SK-MEL-5 (cell line): Measurements from ENCODE around the gene PPIL6. TPM values are rescaled to one million over a fixed set of nuclear protein-coding genes. Genes with fewer than 3 reads are reported as not detected.
"Not testable (repeated sequence)": the region's sequence is repeated elsewhere in the genome, so short reads cannot be mapped to it uniquely, and the experiment has no call there.

Experiments
- DNase-seq: peaks from one replicate; pipeline ENCODE4 v3.0.0-alpha.2; 2016; ENCODE audit warnings: low read depth, low spot score
- in situ Hi-C: cut with HindIII; loops from 2 replicates; pipeline ENCODE4 v1.10.0; 2016; ENCODE audit warnings: low sequenced_read_pairs, high pct_unique_total_duplicates, low pct_unique_long_range_greater_than_20kb
- total RNA-seq: library from RNA; depleted of rRNA; stranded (reverse); fragments of >200 nt; shearing (Covaris generic); gene quantifications from 2 replicates; pipeline ENCODE4 v1.2.3, GENCODE V29; 2014

The PPIL6 gene
- total RNA-seq, 1 experiment from 2014 or later = 1.2 TPM

DNA sequence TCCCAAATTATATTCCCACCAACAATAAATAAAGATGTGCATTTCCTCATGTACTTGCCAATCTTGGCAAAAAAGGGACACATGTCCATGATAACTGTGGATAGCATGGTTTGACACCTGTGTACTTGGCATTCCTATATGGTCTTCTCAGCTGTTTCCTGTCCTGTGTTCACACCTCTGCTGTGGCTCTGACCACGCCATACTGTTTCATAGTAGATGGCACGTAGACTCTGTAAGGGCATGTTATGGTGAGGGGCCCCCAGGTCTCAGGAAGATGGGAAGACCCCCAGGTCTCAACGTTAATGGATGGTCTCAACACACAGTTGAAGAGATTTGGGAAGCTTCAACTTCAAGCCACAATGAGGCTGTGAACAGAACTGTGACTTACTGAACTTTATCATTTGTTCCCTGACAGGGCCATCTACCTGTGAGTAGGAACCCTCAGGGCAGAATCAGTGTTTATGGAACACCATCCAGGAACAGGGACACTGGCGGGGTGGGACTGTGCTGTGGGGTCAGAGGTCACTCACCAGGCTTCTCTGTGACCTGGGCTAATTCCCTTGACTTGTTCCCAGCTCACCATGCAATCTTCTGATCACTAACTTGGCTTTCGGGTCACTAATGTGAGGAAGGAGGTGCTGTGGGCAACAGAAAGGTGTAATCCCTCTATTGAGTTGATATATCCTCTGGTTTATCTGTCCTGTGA is 30.8 kb upstream of the PPIL6 start:
- in situ Hi-C loops = no loop called here

DNA sequence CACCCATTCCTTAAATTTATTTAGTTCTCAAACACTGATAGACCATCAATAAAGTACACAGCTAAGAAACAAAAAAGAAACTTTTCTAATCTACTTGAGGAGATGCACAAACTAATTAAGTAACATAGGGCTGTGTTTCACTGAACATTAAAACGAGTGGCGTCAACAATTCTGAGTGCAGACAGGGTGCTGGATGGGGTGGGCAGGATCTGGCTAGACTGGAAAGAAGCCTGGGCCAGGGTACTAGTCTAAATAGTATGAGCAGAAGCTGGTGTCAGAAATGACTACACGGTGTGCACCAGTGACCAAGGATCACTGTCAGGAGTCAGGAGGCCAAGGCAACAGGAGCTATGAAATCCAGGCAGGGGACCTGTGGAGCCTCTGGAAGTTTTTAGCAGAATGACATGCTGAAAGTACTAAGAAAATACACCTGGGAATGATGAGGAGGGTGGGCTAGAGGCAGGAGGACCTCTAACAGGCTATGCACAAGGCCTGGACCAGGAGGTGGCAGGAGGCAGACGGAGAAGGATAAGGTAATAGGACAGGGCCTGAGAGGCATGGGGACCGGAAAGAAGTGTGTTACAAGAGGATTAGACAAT is 29.3 kb upstream of the PPIL6 start:
- in situ Hi-C loops = no loop called here
- DNase-seq = no peak

More for the DNA sequence above, 30.8 kb upstream of the PPIL6 start:
- no peak for DNase-seq

GRCh38 chr6:109467696-109468095 is 27.3 kb upstream of the PPIL6 start:
- no peak for DNase-seq
- in situ Hi-C loops = no loop called here

DNA sequence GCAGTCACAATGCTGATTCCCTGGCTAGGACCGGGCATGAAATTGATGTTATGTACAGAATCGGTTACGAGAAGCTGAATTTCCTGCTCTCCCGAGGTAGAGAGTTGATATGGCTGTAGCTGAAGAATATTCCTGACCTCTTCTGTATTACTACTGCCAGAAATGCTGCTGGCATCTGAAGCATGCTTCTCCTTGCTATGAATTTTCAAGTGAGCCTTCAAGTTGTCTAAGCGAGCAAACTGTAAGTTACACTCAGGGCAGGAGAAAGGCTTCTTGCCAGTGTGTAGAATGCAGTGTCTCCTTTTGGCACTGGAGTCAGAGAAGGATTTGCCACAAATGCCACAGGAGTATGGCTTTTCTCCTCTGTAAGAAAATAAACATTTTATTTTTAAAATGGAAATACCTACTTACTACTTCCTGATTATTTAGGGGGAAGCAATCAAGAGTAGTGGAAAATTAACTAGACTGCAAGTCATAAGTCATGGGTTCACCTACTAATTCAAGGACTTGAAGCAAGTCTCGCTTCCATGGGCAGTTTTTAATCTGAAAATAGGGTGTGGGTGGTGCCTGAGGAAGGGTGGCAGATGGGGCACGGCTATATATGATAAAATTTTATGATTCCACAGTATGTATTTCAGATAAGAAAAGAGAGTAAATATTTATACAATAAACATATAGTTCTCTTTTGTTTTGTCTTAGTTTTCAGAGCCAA is 25.9 kb upstream of the PPIL6 start:
- in situ Hi-C loops = no loop called here
- DNase-seq = no peak

DNA sequence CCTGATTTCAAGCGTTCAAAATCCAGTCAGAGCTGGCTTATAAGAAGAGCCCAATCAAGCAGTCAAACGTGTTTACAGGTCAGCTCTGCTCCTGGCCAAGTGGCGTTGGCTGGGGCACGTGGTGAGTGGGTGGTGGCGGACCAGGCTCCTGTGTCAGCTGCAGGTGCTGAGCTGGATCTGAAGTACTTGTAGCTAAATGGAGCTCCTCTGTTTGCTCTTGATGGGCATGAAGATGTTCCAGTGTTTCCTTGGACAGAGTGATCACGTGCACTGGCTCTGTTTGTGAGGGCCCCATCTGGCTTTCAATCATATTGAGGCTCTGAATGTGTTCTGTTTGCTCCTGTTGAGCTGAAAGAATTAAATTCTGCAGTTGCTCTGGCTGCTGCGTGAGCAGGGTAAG is 25.3 kb upstream of the PPIL6 start:
- DNase-seq = no peak
- in situ Hi-C loops = no loop called here

GRCh38 chr6:109461733-109462526 is 21.5 kb upstream of the PPIL6 start:
- in situ Hi-C loops = no loop called here
- DNase-seq = no peak

- DNase-seq, in situ Hi-C loops: not testable (repeated sequence)
Measured at GRCh38 chr6:109461205-109461604, 20.8 kb upstream of the PPIL6 start.

- DNase-seq = no peak
- in situ Hi-C loops = no loop called here
Measured at GRCh38 chr6:109460161-109460829, 19.9 kb upstream of the PPIL6 start.

GRCh38 chr6:109458774-109459531 is 18.5 kb upstream of the PPIL6 start:
- in situ Hi-C loops = no loop called here
- peak; percentile 53 for DNase-seq

DNA sequence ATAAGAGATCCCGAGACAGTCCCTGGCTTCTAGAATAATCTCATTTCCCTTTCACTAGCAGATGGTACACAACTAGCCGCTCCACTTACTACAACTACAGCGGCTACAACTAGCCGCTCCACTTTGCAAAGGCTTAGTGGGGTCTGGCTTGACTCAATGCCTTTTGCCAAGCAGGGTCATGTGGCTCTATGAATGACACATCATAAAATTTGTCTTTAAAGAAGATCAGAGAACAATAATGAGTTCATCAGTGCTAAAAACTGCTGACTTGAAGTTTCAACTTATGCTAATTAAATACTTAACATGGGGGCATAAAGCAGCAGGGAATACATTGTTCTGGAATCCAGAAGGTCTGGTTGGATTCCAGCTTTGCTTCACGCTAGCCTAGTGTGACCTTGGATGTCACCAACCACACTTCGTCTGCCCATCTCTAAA is 17.2 kb upstream of the PPIL6 start:
- DNase-seq = no peak
- in situ Hi-C loops = no loop called here

DNA sequence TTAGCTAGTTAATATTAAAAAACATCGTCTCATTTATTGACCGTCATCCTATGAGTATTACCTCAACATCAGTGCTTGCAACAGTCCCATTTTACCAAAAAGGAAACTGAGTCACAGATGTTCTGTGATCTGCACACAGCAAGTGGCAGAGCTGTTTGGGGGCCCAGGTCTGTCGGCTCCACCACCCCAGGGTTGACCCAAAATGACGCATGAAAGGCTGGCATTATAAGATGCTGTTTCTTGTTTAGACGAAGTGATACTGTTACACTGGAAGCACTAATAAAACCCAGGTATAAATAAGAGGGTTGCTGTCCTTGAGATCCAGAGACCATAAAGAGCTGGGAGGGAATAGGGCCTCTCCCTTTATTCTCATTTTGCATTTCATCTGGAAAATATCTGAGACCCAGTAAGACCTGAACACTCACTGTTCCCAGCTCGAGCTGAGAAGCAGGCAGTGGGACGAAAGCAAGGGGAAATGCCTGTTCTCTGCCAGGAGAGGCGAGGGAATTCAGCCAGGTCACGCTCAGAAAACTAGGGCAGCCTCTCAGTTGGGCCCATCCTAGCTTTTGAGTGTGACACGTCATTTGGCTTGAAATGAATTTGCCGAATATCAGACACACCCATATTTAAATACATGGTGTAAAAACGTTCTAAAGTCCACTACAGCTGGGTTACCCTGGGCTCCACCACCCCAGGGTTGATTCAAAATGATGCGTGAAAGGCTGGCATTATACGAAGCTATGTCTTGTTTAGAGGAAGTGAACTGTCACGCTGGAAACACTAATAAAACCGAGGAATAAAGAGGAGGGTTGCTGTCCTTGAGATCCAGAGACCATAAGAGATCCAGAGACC is 16.5 kb upstream of the PPIL6 start:
- DNase-seq = no peak
- in situ Hi-C loops = no loop called here

DNA sequence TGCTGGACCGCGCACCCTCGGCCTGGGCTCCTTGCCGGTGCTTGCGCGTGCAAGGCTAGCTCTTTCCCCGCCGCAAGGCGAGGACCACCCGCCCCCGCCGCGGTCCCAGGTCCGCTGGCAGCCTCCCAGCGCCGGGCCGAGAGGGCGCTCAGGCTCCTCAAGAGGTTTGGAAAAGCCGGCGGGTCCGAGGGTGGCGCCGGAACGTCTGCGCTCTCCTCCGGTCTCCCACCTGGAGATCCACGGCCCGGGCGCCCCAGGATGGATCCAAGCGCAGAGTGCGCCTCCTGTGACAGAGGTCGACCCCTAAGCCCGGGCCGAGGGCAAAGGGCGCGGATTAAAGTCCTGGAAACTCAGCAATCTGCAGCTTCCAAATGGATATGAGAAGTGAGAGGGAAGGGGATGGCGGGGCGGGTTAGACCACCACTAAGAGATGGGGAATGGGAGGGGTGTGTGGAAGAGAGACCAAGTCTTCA is 15.7 kb upstream of the PPIL6 start:
- in situ Hi-C loops = no loop called here
- DNase-seq = no peak

DNA sequence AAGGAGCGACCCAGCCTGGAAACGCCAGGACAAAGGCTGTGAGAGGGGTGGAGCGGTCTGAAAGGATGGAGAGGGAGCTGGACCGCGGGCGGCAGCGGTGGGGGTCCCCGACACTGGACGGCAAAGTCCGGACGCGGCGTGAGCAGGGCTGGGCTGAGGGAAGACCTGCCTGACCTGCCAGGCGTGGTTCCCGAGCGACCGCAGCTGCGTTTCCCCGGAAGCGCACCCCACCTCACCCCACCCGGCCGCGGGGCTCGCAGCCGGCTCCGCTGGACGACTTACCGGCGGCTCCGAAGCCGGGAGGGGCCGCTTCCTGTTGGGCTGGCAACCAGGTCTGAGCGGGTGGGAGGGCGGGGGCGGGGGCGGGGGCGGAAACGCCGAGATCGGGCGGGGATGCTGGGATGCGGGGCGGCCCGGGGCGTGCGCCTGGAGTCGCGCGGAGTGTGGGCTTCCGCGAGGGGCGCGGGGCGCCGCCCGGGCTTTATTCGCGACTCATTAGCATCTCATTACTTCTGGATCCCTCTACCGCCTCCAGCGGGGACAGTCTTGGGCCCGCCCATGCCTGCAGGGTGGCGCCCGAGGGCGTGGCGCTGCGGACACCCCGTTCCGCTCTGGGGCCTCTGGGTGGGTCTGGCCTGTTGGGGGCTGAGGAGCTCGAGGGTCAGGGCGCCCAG is 15.1 kb upstream of the PPIL6 start, which contains the start of gene MICAL1:
TSS of gene MICAL1 (minus strand) at position 336 of the 674 bp plus-strand sequence. CDS start 1,576 bp downstream, outside the sequence.
- in situ Hi-C loops = no loop called here
- DNase-seq = no peak

DNA sequence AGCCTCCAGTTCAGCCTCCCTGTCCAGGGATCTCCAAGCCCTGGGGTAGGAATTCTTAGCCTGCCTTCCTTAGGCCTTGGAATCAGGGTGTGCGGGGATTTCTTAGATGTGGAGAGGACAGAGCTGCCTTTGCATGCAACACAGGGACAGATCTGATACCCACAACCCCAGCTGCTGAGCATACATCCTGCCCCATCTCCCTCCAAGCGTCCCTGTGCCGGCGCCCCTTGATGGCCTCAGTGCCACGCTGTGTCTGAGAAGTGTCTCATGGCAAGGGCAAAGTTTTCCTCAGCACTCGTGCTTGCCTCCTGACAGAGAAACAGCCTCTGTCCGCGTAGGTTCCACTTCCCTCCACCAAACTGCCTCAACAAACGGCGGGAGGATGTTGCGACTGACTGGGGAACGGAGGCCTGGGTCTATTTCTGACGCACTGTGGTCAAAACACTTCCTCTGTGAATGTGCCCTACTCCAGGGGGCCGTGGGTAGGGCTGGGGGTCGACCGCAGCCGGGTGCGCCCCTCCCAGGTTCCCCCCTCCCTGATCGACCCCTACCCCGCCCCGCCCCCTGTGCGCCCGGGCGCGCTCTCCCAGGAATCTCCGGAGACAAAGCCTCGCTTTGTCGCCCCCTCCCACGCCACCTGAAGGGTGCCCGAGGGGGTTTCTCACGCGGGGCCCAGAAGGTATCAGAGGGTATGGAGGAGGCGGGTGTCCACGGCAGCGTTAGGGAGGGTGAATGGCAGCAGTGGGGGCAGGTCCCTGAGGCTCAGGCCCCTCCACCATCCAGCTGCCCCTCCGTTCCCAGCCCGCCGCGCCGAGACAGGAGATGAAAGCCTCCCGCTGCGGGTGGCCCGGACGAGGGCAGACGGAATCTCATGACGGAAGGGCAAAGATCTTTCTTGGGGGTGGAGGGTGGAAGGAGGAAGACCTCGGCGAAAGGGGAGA is 14.3 kb upstream of the PPIL6 start:
- in situ Hi-C loops = no loop called here
- peak; percentile 51 for DNase-seq
